Measurements from ENCODE around the gene AGRN. TPM values are rescaled to one million over a fixed set of nuclear protein-coding genes. Genes with fewer than 3 reads are reported as not detected.
A peak's percentile ranks its signal among the peaks of the same experiment; 100 is the strongest.

Gene AGRN
- total RNA-seq, 1 donor = 30.0 TPM

GRCh38 chr1:1000357-1001056, 19.4 kb upstream of the AGRN start:
- peak overlapping the region; percentile 22 for H2AFZ ChIP-seq (ENCODE audit: low read length)
- H3K27me3 ChIP-seq (ENCODE audit: insufficient read depth, low read length) = peaks cover 50% of the 10 kb centered on the region
- TF ChIP-seq CTCF (IDR thresholded peaks at IDR 0.05; ENCODE audit: extremely low read depth, low read depth, low read length) = no peak

GRCh38 chr1:1001057-1001783, 18.7 kb upstream of the AGRN start:
- no peak for TF ChIP-seq CTCF (IDR thresholded peaks at IDR 0.05; ENCODE audit: extremely low read depth, low read depth, low read length)
- Histone ChIP-seq H3K9me3 (ENCODE audit: low read depth, low read length) (no peaks in the 10 kb centered on the region), H3K27me3 (ENCODE audit: insufficient read depth, low read length) (peaks cover 50% of the 10 kb centered on the region), H3K4me2 (ENCODE audit: insufficient read depth, low read length) (peak overlapping the region; percentile 59), H4K20me1 (ENCODE audit: insufficient read depth, low read length) (peaks cover 3% of the 10 kb centered on the region), H3K4me1 (ENCODE audit: insufficient read depth, low read length) (peaks cover 4% of the 10 kb centered on the region), H3K36me3 (ENCODE audit: insufficient read depth, low read length) (no peaks in the 10 kb centered on the region), H2AFZ (ENCODE audit: low read length) (peak overlapping the region; percentile 35), H3K4me3 (ENCODE audit: insufficient read depth, low read length) (peak overlapping the region; percentile 60), H3K79me2 (ENCODE audit: insufficient read depth, low read length) (no peaks in the 10 kb centered on the region), H3K27ac (ENCODE audit: low read depth, low read length) (no peak overlapping the region)
- DNase-seq (ENCODE audit: insufficient read length, low spot score, missing footprints) = peak; percentile 90

More at GRCh38 chr1:1000357-1001056, 19.4 kb upstream of the AGRN start:
- Histone ChIP-seq H3K79me2 (ENCODE audit: insufficient read depth, low read length) (no peaks in the 10 kb centered on the region), H3K27ac (ENCODE audit: low read depth, low read length) (peak overlapping the region; percentile 41), H4K20me1 (ENCODE audit: insufficient read depth, low read length) (peaks cover 3% of the 10 kb centered on the region), H3K36me3 (ENCODE audit: insufficient read depth, low read length) (no peaks in the 10 kb centered on the region), H3K4me2 (ENCODE audit: insufficient read depth, low read length) (peak overlapping the region; percentile 59), H3K4me3 (ENCODE audit: insufficient read depth, low read length) (peak overlapping the region; percentile 60), H3K4me1 (ENCODE audit: insufficient read depth, low read length) (peaks cover 4% of the 10 kb centered on the region), H3K9me3 (ENCODE audit: low read depth, low read length) (no peaks in the 10 kb centered on the region)
- peak; percentile 99 for DNase-seq (ENCODE audit: insufficient read length, low spot score, missing footprints)

GRCh38 chr1:1003618-1004419, 16.1 kb upstream of the AGRN start:
- H4K20me1 ChIP-seq (ENCODE audit: insufficient read depth, low read length) = peaks cover 3% of the 10 kb centered on the region
- H3K79me2 ChIP-seq (ENCODE audit: insufficient read depth, low read length) = no peaks in the 10 kb centered on the region
- peak; percentile 77 for DNase-seq (ENCODE audit: insufficient read length, low spot score, missing footprints)
- H3K4me2 ChIP-seq (ENCODE audit: insufficient read depth, low read length) = no peak overlapping the region
- no peak for TF ChIP-seq CTCF (IDR thresholded peaks at IDR 0.05; ENCODE audit: extremely low read depth, low read depth, low read length)
- no peak overlapping the region for H3K27ac ChIP-seq (ENCODE audit: low read depth, low read length)
- no peaks in the 10 kb centered on the region for H3K36me3 ChIP-seq (ENCODE audit: insufficient read depth, low read length)
- peaks cover 33% of the 10 kb centered on the region for H3K27me3 ChIP-seq (ENCODE audit: insufficient read depth, low read length)
- no peaks in the 10 kb centered on the region for H3K9me3 ChIP-seq (ENCODE audit: low read depth, low read length)
- peaks cover 4% of the 10 kb centered on the region for H3K4me1 ChIP-seq (ENCODE audit: insufficient read depth, low read length)
- no peak overlapping the region for H2AFZ ChIP-seq (ENCODE audit: low read length)
- no peak overlapping the region for H3K4me3 ChIP-seq (ENCODE audit: insufficient read depth, low read length)

Data from osteoblast (primary cell).